GM12891 (cell line): ENCODE data around the gene DOK3.

Experiments
- PAX5 ChIP-seq: IDR thresholded peaks from 2 replicates; pipeline ENCODE4 v1.6.1; 2011; ENCODE audit warnings: low read length, moderate library complexity, mild to moderate bottlenecking; ENCODE audit not compliant: insufficient read depth, severe bottlenecking
- POLR2A ChIP-seq: IDR thresholded peaks from 2 replicates; pipeline ENCODE4 v1.6.1; 2011; ENCODE audit warnings: low read depth, low read length, control low read depth
- POLR2AphosphoS5 ChIP-seq: IDR thresholded peaks from 2 replicates; pipeline ENCODE4 v1.6.1; 2011; ENCODE audit warnings: low read depth, low read length, control low read depth
- POU2F2 ChIP-seq: IDR thresholded peaks from 2 replicates; pipeline ENCODE4 v1.6.1; 2011; ENCODE audit warnings: low read depth, mild to moderate bottlenecking, control low read depth, low read length, moderate library complexity
- SPI1 ChIP-seq: IDR thresholded peaks from 2 replicates; pipeline ENCODE4 v1.6.1; 2011; ENCODE audit warnings: low read depth, low read length, control low read depth
- TAF1 ChIP-seq: IDR thresholded peaks from 2 replicates; pipeline ENCODE4 v1.6.1; 2011; ENCODE audit warnings: low read depth, low read length, control low read depth

DNA sequence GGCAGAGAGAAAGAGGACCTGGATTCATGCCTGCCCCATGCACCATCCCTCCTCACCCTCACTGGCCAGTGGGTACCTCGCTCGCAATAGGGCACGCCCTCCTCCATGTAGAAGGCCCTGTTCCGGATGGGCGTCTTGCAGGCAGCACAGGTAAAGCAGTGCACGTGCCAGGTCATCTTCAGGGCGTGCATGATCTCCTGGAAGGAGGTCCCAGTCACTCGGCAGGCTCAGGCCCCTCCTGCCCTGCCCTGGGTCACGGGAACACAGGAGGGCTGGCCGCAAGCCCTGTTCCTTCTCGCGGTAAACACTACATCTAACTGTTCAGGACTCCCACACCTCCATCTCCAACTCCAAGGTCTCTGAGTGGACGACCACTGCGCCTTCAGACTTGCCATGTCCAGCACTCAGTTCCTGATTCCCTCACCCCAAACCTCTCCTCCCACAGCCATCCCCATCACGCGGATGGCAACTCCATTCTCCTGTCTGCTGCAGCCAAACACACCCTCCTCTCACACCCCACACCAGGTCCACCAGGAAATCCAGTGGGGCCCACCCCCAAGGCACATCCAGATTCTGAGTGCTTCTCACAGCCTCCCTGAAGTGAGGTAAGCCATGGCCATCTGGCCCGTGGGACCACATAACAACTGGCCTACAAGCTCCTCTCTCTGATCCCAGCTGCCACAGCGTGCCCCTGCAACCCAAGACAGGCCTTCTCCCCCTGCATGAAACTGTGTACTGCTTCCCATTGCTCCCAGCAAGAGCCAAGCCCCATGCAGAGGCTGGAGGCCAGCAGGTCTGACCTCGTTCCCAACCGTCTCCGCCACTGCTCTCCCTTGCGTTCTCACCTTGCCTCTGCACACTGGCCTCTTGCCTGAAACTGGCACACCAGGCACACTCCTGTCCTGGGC lies 25.4 kb downstream of the DOK3 start:
- no peak for TF ChIP-seq SPI1
- no peak for TF ChIP-seq TAF1
- TF ChIP-seq POLR2A = no peak
- TF ChIP-seq POLR2AphosphoS5 = peak; percentile 47; the same call in 1 of the 2 replicates
- no peak for TF ChIP-seq PAX5
- TF ChIP-seq POU2F2 = no peak
